Chondrocyte (in vitro differentiated cells): Measurements from ENCODE around the gene BTBD19. TPM values are rescaled to one million over a fixed set of nuclear protein-coding genes. Genes with fewer than 3 reads are reported as not detected.

ENCODE experiments used
- DNase-seq: peaks from one replicate; pipeline ENCODE4 v3.0.0; 2021; ENCODE audit warnings: mixed read lengths, low spot score
- H3K27ac Mint-ChIP-seq: one replicate; pipeline ENCODE4 v1.8.0; 2021; ENCODE audit warnings: mild to moderate bottlenecking, moderate library complexity, mixed read lengths; ENCODE audit not compliant: unreplicated experiment
- H3K27me3 Mint-ChIP-seq: 2 replicates; pipeline ENCODE4 v1.8.0; 2021; ENCODE audit warnings: low read depth, mixed read lengths
- H3K36me3 Mint-ChIP-seq: 2 replicates; pipeline ENCODE4 v1.8.0; 2021; ENCODE audit warnings: low read depth, mixed read lengths
- H3K4me1 Mint-ChIP-seq: 2 replicates; pipeline ENCODE4 v1.8.0; 2021; ENCODE audit warnings: low read depth, mild to moderate bottlenecking, mixed read lengths
- H3K4me3 Mint-ChIP-seq: one replicate; pipeline ENCODE4 v1.8.0; 2021; ENCODE audit warnings: mild to moderate bottlenecking, moderate library complexity, mixed read lengths; ENCODE audit not compliant: unreplicated experiment
- H3K9me3 Mint-ChIP-seq: 2 replicates; pipeline ENCODE4 v1.8.0; 2021; ENCODE audit warnings: low read depth, mixed read lengths
- total RNA-seq: library from RNA; stranded (reverse); gene quantifications from 3 replicates; pipeline ENCODE4 v1.2.1, GENCODE V29; 2021
- TF ChIP-seq, protein P1 (sequence below): fragments of 200-600 bp; sonication (generic); IDR thresholded peaks from 2 replicates; pipeline ENCODE4 v1.5.0; 2021; ENCODE audit warnings: antibody characterized with exemption, mild to moderate bottlenecking, moderate library complexity

Gene BTBD19
- total RNA-seq, 1 donor from 2014 or later: 44.1 TPM

DNA sequence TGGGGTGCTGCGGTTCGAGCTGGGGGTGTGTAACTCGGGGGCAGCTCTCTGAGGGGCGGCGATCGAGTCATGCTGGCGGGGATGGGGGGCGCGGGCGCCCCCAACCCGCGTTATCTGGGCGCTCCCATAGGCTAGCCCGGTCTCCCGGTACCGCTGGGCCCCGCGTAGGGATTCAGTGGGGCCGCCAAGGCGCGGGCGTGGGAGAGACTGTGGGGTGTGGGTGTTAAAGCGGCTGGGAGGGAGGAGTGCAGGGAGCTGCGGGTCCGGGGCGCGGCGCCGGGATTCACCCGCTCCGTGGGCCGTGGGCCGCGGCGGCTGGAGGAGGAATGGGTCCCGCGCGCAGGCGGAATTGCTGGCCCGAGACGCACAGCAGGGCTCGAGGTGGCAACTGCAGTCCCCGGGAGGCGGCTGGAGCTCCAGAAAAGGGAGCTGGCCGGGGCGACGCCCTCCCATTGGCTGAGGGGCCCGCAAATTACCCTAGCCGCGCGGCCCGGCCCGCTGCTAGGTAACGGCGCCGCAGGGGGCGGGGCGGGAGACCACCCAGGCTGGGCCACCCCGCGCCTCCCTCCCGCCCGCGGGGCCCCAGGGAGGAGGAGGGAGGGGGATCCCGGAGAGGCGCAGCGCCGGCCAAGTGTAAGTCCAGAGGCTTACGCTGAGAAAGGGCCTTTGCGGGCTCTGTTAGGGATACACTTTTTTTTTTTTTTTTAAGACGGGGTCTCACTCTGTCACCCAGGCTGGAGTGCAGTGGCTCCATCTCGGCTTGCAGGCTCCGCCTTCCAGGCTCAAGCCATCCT, 34.7 kb downstream of the BTBD19 start, which contains the start of gene PTCH2:
Gene PTCH2, minus strand, starts transcription at position 392 of the 794 bp plus-strand sequence. Its CDS starts 321 bp downstream, at position 71.
- no peaks in the 10 kb centered on the region for H3K27me3 Mint-ChIP-seq
- H3K9me3 Mint-ChIP-seq: no peaks in the 10 kb centered on the region
- TF ChIP-seq, protein P1, sequence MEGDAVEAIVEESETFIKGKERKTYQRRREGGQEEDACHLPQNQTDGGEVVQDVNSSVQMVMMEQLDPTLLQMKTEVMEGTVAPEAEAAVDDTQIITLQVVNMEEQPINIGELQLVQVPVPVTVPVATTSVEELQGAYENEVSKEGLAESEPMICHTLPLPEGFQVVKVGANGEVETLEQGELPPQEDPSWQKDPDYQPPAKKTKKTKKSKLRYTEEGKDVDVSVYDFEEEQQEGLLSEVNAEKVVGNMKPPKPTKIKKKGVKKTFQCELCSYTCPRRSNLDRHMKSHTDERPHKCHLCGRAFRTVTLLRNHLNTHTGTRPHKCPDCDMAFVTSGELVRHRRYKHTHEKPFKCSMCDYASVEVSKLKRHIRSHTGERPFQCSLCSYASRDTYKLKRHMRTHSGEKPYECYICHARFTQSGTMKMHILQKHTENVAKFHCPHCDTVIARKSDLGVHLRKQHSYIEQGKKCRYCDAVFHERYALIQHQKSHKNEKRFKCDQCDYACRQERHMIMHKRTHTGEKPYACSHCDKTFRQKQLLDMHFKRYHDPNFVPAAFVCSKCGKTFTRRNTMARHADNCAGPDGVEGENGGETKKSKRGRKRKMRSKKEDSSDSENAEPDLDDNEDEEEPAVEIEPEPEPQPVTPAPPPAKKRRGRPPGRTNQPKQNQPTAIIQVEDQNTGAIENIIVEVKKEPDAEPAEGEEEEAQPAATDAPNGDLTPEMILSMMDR: no peak
- peaks cover 7% of the 10 kb centered on the region for H3K4me1 Mint-ChIP-seq
- H3K27ac Mint-ChIP-seq: peak within 1 kb of the TSS; percentile 47
- peak within 1 kb of the TSS; percentile 71 for H3K4me3 Mint-ChIP-seq
- H3K36me3 Mint-ChIP-seq: no peaks in the 10 kb centered on the region
- DNase-seq: no peak

DNA sequence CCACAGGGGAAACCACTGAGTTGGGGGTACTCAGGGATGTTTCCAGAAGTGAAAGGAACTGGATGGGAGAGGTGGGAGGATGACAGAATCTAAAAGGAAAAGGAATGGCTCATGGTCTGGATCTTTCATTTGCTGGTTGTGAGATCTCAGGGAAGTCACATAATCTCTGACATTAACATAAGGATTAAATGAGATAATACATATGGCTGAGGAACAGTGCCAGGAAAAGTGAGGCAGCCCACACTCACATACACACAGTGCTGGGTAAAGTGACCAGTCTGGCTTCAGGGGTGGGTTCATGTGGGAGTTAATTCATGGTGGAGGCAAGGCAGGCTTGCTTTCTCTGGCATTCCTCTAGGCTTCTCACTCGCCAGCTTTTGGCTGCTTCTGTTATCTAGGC, 38.7 kb downstream of the BTBD19 start:
- Mint-ChIP-seq H3K27me3 (no peaks in the 10 kb centered on the region), H3K27ac (no peak overlapping the region), H3K36me3 (peaks cover 7% of the 10 kb centered on the region), H3K4me1 (peaks cover 5% of the 10 kb centered on the region), H3K4me3 (no peak overlapping the region), H3K9me3 (no peaks in the 10 kb centered on the region)
- no peak for DNase-seq
- TF ChIP-seq, protein P1: no peak

DNA sequence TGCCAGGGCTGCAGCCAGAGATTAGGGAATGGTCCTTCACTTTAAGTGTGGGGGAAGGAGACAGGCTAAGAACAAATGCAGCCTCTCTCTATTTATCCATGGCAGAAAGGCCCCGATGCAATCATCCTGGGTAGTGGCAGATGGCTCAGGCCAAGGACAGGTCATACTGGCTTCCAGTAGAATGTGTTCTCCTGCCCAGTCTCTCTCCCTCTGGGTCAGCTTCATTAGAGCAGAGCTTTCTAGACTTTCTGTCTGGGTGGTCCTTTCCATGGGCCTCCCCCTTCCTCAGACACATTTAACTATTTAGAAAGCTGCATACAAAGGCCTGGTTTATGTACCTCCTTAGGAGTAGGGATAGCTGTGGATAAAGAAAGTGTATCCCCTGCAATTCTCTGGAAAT, 39.5 kb downstream of the BTBD19 start:
- Mint-ChIP-seq H3K9me3 (no peaks in the 10 kb centered on the region), H3K4me1 (no peaks in the 10 kb centered on the region), H3K4me3 (no peak overlapping the region), H3K27ac (no peak overlapping the region), H3K27me3 (no peaks in the 10 kb centered on the region), H3K36me3 (peaks cover 11% of the 10 kb centered on the region)
- TF ChIP-seq, protein P1: no peak
- DNase-seq: no peak

DNA sequence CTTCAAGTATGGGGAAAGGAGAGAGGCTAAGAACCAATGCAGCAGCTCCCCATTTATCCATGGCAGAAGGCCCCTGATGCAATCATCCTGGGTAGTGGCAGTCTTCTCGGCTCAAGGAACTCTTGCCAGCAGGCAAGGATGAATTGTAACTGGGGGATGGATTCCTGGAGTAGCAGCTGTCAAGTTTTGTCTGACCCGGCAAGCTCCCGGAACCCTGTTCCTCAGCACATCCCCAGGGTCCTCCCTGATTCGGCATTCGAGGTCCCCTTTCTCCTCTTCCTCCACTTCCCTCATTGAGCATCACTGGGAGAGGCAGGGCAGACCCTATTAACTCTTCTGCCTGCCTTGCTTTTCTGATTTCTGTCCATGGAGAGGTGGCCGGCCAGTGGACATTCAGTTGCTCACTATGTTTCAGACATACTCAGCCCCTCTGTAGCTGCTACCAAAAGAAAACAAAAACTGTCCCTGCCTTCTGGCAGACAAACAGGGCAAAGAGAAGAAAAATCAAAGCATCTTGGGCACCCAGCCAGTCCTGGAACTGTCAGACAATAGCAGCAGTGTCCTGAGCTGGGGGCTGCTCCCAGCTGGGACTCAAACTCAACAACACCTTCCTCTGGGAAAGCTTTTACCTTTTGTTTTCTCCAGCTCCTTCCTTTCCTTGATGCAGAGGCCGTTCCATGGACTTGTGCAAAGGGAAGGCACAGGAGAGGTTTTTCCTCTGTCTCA, 40.3 kb downstream of the BTBD19 start:
- no peak for DNase-seq
- H3K27me3 Mint-ChIP-seq: no peaks in the 10 kb centered on the region
- H3K4me1 Mint-ChIP-seq: no peaks in the 10 kb centered on the region
- no peak overlapping the region for H3K4me3 Mint-ChIP-seq
- H3K27ac Mint-ChIP-seq: no peak overlapping the region
- H3K36me3 Mint-ChIP-seq: peaks cover 14% of the 10 kb centered on the region
- no peaks in the 10 kb centered on the region for H3K9me3 Mint-ChIP-seq
- TF ChIP-seq, protein P1: no peak

DNA sequence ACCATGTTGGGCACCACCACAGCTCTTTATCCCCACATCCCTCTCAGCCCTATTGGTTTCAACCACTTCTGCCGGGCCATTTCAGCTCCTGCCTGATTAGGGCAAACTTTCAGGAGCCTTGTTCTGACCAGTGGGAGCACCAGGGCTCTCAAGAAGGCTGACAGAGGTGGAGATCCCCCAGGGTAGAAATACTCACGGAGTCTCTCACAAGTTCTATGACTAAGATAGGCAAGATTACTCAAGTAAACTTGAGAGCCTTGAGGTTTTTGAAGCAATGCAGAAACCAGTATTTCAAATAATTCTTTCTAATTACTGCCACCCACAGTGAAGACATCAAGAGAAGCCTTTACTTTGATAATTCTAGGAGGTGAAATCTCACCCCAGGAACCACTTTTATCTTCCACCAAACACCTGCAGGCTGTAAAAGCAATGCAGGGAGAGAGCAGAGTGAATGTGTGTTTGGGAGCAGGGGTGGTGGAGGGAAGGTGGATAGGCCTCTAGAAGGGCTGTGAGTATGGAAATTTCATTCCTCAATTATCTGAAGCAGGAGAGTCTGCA, 41.3 kb downstream of the BTBD19 start:
- no peak for DNase-seq
- no peaks in the 10 kb centered on the region for H3K27me3 Mint-ChIP-seq
- TF ChIP-seq, protein P1: no peak
- H3K9me3 Mint-ChIP-seq: no peaks in the 10 kb centered on the region
- H3K36me3 Mint-ChIP-seq: peaks cover 19% of the 10 kb centered on the region
- H3K4me1 Mint-ChIP-seq: no peaks in the 10 kb centered on the region
- H3K27ac Mint-ChIP-seq: no peak overlapping the region
- H3K4me3 Mint-ChIP-seq: no peak overlapping the region
